K562 (cell line): Measurements from ENCODE around the gene NRTN. TPM values are rescaled to one million over a fixed set of nuclear protein-coding genes. Genes with fewer than 3 reads are reported as not detected.
A peak's percentile ranks its signal among the peaks of the same experiment; 100 is the strongest.

ENCODE experiments used
- BRCA1 ChIP-seq, 2 experiments: fragments of 450-650 bp in 1 of 2; sonication (generic) in 1 of 2; formaldehyde crosslinking in 1 of 2; IDR thresholded peaks; 2 replicates each; pipeline versions ENCODE4 v1.5.0 to v1.6.1; 2017 to 2020; ENCODE audit warnings: mild to moderate bottlenecking in 1 of 2, missing genetic modification reagents in 1 of 2
- CHD1 ChIP-seq: fragments of 200-600 bp; sonication (generic); IDR thresholded peaks from one replicate; pipeline ENCODE4 v1.6.1; 2012; ENCODE audit warnings: mild to moderate bottlenecking, moderate library complexity, low read length, inconsistent platforms
- JUN ChIP-seq, 2 experiments: sonication (generic) in 1 of 2; formaldehyde crosslinking in 1 of 2; IDR thresholded peaks; 2 replicates each; pipeline versions ENCODE4 v1.6.1 to v1.8.0; 2012 to 2022; ENCODE audit warnings: borderline replicate concordance in 2 of 2, mild to moderate bottlenecking in 2 of 2, improper control_type of control experiment in 1 of 2, low read depth in 1 of 2, low read length in 1 of 2, missing genetic modification reagents in 1 of 2
- KAT7 ChIP-seq: sonication (generic); formaldehyde crosslinking; IDR thresholded peaks from 2 replicates; pipeline ENCODE4 v1.8.0; 2022; ENCODE audit warnings: missing genetic modification reagents, mild to moderate bottlenecking, borderline replicate concordance
- MIER1 ChIP-seq: fragments of 450-650 bp; IDR thresholded peaks from 2 replicates; pipeline ENCODE4 v1.6.1; 2016; ENCODE audit warnings: antibody characterized with exemption, mild to moderate bottlenecking, low read depth
- POLR2B ChIP-seq: fragments of 450-650 bp; IDR thresholded peaks from 2 replicates; pipeline ENCODE4 v1.6.1; 2018; ENCODE audit warnings: low read depth; ENCODE audit not compliant: partially characterized antibody
- POLR2G ChIP-seq: fragments of 200-400 bp; formaldehyde crosslinking; IDR thresholded peaks from 2 replicates; pipeline ENCODE4 v1.6.1; 2017; ENCODE audit warnings: low read depth, mild to moderate bottlenecking, antibody characterized with exemption, low read length, moderate library complexity
- RBM39 ChIP-seq: fragments of 200-400 bp; formaldehyde crosslinking; optimal IDR thresholded peaks from 2 replicates; pipeline ENCODE3; 2018; ENCODE audit warnings: low read depth, low read length
- ZEB2 ChIP-seq: fragments of 450-650 bp; IDR thresholded peaks from 2 replicates; pipeline ENCODE4 v1.6.1; 2016
- polyA plus RNA-seq, 8 experiments: library from polyadenylated mRNA; depleted of rRNA in 4 of 8; stranded (reverse) in 5 of 8; unstranded in 3 of 8; fragments of >200 nt; fragmentation: Nextera tagmentation in 2 of 8; fragmentation: Illumina TruSeq in 1 of 8; extraction: Ambion mirVana in 2 of 8; extraction: Trizol in 1 of 8; gene quantifications; 2 replicates each; pipeline versions ENCODE4 v1.2.1 to v1.2.3, GENCODE V29; 2011 to 2014; ENCODE audit warnings: inconsistent platforms in 1 of 8, missing spikeins in 1 of 8
- total RNA-seq, 7 experiments: library from RNA; depleted of rRNA in 6 of 7; stranded (reverse); fragments of >200 nt in 6 of 7; fragmentation: Illumina TruSeq in 2 of 7; extraction: Trizol in 2 of 7; gene quantifications; 2 replicates each; pipeline versions ENCODE4 v1.2.1 to v1.2.3, GENCODE V29; 2011 to 2021; ENCODE audit warnings: low replicate concordance in 1 of 7
- TF ChIP-seq, protein P1 (sequence below): fragments of 450-650 bp; IDR thresholded peaks from 2 replicates; pipeline ENCODE4 v1.6.1; 2016; ENCODE audit warnings: borderline replicate concordance
- TF ChIP-seq, protein P2 (sequence below), 2 experiments: fragments of 250-450 bp in 1 of 2; fragments of 450-650 bp in 1 of 2; sonication (Bioruptor Pico) in 1 of 2; IDR thresholded peaks; 2 replicates each; pipeline versions ENCODE4 v1.6.1 to v1.8.0; 2016 to 2021; ENCODE audit warnings: mild to moderate bottlenecking in 2 of 2, moderate library complexity in 2 of 2, missing compliant biosample characterization in 1 of 2, missing genetic modification characterization in 1 of 2
- TF ChIP-seq, protein P3 (sequence below): fragments of 200-800 bp; sonication (Bioruptor generic); IDR thresholded peaks from 2 replicates; pipeline ENCODE4 v1.6.1; 2017; ENCODE audit warnings: missing genetic modification characterization, missing compliant biosample characterization

The NRTN gene
- total and polyA plus RNA-seq, 9 of the 15 experiments (the other 6 are each of a cell fraction or from before 2014, with no cell fraction given) = 0.62 to 8.1 (median 1.6) TPM; not detected in 2

DNA sequence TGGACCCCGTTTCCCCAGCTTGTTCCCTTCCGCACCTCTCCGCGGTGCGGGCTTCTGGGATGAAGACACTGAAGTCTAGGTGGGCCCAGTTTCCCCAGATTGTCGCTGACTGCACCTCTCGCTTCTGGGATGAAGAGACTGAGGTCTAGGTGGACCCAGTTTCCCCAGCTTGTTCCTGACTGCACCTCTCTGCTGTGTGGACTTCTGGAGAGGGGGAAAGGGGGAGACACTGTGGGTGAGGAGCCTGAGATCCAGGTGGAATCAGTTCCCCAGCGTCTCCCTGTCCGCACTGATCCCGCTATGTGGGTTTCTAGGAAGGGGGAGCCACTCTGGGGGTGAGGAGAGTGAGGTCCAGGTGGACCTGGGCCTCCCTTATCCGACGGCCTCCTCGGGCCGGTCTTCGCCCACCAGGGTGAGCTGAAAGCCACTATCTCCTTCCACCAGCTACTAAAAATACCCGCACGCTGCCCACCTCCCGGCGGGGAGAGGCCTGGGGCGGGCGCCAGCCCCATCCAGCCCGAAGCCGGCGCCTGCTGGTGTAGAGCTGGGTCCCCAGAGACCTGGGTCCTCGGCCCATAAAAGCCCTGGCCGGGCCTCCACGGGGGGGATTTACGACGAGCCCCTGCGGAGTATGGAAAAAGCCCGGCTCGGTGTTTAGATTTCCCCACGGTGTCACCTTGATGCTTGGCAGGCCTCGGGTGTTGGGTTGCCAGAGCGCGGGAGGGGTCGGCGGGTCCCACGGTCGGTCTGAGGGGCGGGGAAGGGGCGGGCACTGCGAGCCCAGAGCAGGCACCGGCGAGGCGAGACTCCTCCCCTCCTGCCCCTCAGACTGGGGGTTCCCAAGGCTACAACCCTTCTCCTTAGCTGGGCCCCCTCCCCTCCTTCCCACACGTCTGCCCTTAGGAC, 24.0 kb downstream of the NRTN start (continued):
- TF ChIP-seq RBM39 = peak; percentile 18
- TF ChIP-seq POLR2G = 0 out of 2 replicates have a peak, but pooled peaks have one; percentile 19
- TF ChIP-seq BRCA1 (IDR thresholded peaks at IDR 0.05) = no peak
- TF ChIP-seq BRCA1 (CRISPR knock-in tag; IDR thresholded peaks at IDR 0.05) = 0 out of 2 replicates have a peak, but pooled peaks have one; percentile 54
- TF ChIP-seq, protein P1, sequence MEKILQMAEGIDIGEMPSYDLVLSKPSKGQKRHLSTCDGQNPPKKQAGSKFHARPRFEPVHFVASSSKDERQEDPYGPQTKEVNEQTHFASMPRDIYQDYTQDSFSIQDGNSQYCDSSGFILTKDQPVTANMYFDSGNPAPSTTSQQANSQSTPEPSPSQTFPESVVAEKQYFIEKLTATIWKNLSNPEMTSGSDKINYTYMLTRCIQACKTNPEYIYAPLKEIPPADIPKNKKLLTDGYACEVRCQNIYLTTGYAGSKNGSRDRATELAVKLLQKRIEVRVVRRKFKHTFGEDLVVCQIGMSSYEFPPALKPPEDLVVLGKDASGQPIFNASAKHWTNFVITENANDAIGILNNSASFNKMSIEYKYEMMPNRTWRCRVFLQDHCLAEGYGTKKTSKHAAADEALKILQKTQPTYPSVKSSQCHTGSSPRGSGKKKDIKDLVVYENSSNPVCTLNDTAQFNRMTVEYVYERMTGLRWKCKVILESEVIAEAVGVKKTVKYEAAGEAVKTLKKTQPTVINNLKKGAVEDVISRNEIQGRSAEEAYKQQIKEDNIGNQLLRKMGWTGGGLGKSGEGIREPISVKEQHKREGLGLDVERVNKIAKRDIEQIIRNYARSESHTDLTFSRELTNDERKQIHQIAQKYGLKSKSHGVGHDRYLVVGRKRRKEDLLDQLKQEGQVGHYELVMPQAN = peak; percentile 15; the same call in 1 of the 2 replicates
- TF ChIP-seq MIER1 = 0 out of 2 replicates have a peak, but pooled peaks have one; percentile 31
- TF ChIP-seq, protein P2, sequence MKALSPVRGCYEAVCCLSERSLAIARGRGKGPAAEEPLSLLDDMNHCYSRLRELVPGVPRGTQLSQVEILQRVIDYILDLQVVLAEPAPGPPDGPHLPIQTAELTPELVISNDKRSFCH (CRISPR knock-in tag; IDR thresholded peaks at IDR 0.05) = no peak
- TF ChIP-seq, protein P2 (tag; IDR thresholded peaks at IDR 0.05) = 0 out of 2 replicates have a peak, but pooled peaks have one; percentile 7
- TF ChIP-seq, protein P3, sequence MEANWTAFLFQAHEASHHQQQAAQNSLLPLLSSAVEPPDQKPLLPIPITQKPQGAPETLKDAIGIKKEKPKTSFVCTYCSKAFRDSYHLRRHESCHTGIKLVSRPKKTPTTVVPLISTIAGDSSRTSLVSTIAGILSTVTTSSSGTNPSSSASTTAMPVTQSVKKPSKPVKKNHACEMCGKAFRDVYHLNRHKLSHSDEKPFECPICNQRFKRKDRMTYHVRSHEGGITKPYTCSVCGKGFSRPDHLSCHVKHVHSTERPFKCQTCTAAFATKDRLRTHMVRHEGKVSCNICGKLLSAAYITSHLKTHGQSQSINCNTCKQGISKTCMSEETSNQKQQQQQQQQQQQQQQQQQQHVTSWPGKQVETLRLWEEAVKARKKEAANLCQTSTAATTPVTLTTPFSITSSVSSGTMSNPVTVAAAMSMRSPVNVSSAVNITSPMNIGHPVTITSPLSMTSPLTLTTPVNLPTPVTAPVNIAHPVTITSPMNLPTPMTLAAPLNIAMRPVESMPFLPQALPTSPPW = no peak
- 0 out of 2 replicates have a peak, but pooled peaks have one; percentile 7 for TF ChIP-seq ZEB2
- no peak for TF ChIP-seq POLR2B
- peak; percentile 76 for TF ChIP-seq KAT7 (CRISPR knock-in tag)
- TF ChIP-seq CHD1 = peak; percentile 79
- TF ChIP-seq JUN (IDR thresholded peaks at IDR 0.05; ENCODE audit: borderline replicate concordance, low read depth, low read length) = no peak
- 0 out of 2 replicates have a peak, but pooled peaks have one; percentile 7 for TF ChIP-seq JUN (CRISPR knock-in tag; IDR thresholded peaks at IDR 0.05; ENCODE audit: borderline replicate concordance)
